GM12878 (cell line): ENCODE results near the gene PLCB4. TPM values are rescaled to one million over a fixed set of nuclear protein-coding genes. Genes with fewer than 3 reads are reported as not detected.

Experiments
- ATAC-seq: fragments of 200-7000 bp; cut with Tn5 transposase; 3 replicates; pipeline ENCODE4 v1.9.1; 2020; ENCODE audit warnings: mild to moderate bottlenecking, moderate library complexity
- BruUV-seq: library from RNA; stranded (reverse); fragments of 400-500 nt; replicated peaks from 2 replicates; lab custom pipeline; 2021; lab: Mats Ljungman, UMichigan
- CTCF ChIA-PET: fragments of 300-600 bp; sonication (Branson Sonifier 250); formaldehyde crosslinking; extraction: SDS; loops from one replicate; lab custom pipeline; 2021; ENCODE audit warnings: inconsistent platforms; lab: Yijun Ruan, JAX
- POLR2A ChIA-PET: fragments of 350-600 bp; formaldehyde crosslinking; extraction: SDS; loops from one replicate; lab custom pipeline; 2021; ENCODE audit warnings: inconsistent platforms; lab: Charles Lee
- RAD21 ChIA-PET: fragments of 300-600 bp; sonication (Branson Sonifier 250); formaldehyde crosslinking; loops from one replicate; lab custom pipeline; 2023; ENCODE audit warnings: antibody characterized with exemption; ENCODE audit not compliant: unreplicated experiment; lab: Charles Lee
- SMC1A ChIA-PET: fragments of 300-600 bp; sonication (Branson Sonifier 250); formaldehyde crosslinking; loops from one replicate; lab custom pipeline; 2023; ENCODE audit not compliant: unreplicated experiment, uncharacterized antibody; lab: Charles Lee
- DNase-seq: peaks from one replicate; pipeline ENCODE4 v3.0.0-alpha.2; 2011; ENCODE audit warnings: low read depth, low spot score
- FAIRE-seq: peaks from 3 replicates; lab custom pipeline; 2011; peaks lifted over from hg19 to GRCh38; lab: Jason Lieb, UNC
- H2AFZ ChIP-seq: 2 replicates; pipeline ENCODE4 v1.6.0; 2011; ENCODE audit warnings: low read depth, low read length, control low read depth; ENCODE audit not compliant: control insufficient read depth
- H3K27ac ChIP-seq: 2 replicates; pipeline ENCODE4 v1.5.1; 2011; ENCODE audit warnings: control low read depth; ENCODE audit not compliant: control insufficient read depth, insufficient read depth
- H3K27me3 ChIP-seq, 2 experiments: replicated peaks in 1 of 2; 2 replicates each; pipeline versions ENCODE4 v1.6.0 to v1.6.1; 2011; ENCODE audit warnings: low read length in 1 of 2; ENCODE audit not compliant: control insufficient read depth in 2 of 2, insufficient read depth in 2 of 2
- H3K36me3 ChIP-seq, 2 experiments: 2 replicates each; pipeline ENCODE4 v1.5.1; 2011; ENCODE audit warnings: low read length in 1 of 2; ENCODE audit not compliant: control insufficient read depth in 2 of 2, insufficient read depth in 2 of 2
- H3K4me1 ChIP-seq: 2 replicates; pipeline ENCODE4 v1.6.1; 2011; ENCODE audit warnings: mild to moderate bottlenecking, low read length, moderate library complexity, mixed read lengths; ENCODE audit not compliant: control insufficient read depth, insufficient read depth
- H3K4me2 ChIP-seq: 2 replicates; pipeline ENCODE4 v1.6.0; 2011; ENCODE audit warnings: control low read depth; ENCODE audit not compliant: control insufficient read depth, insufficient read depth
- H3K4me3 ChIP-seq: fragments of 200-600 bp; sonication (generic); 2 replicates; pipeline ENCODE4 v1.5.1; 2016
- H3K79me2 ChIP-seq: 2 replicates; pipeline ENCODE4 v1.6.0; 2011; ENCODE audit warnings: low read length; ENCODE audit not compliant: control insufficient read depth, insufficient read depth
- H3K9ac ChIP-seq: 2 replicates; pipeline ENCODE4 v1.8.0; 2011; ENCODE audit warnings: low read length, control low read depth, mixed read lengths; ENCODE audit not compliant: control insufficient read depth, insufficient read depth
- H3K9me3 ChIP-seq: replicated peaks from 3 replicates; pipeline ENCODE4 v1.5.1; 2011; ENCODE audit warnings: mild to moderate bottlenecking, low read length; ENCODE audit not compliant: control insufficient read depth, insufficient read depth
- H4K20me1 ChIP-seq: 2 replicates; pipeline ENCODE4 v1.6.0; 2011; ENCODE audit not compliant: control insufficient read depth, insufficient read depth
- BRCA1 ChIP-seq: IDR thresholded peaks from 2 replicates; pipeline ENCODE4 v1.6.1; 2011; ENCODE audit warnings: low read depth, low read length, improper control_type of control experiment
- MLLT1 ChIP-seq: fragments of 450-650 bp; IDR thresholded peaks from 2 replicates; pipeline ENCODE4 v1.6.1; 2016; ENCODE audit warnings: mild to moderate bottlenecking
- MYB ChIP-seq: fragments of 150-350 bp; IDR thresholded peaks from 2 replicates; pipeline ENCODE4 v1.6.1; 2014; ENCODE audit warnings: mild to moderate bottlenecking, low read depth, low read length, borderline replicate concordance
- NFYA ChIP-seq: IDR thresholded peaks from 2 replicates; pipeline ENCODE4 v1.6.1; 2011; ENCODE audit warnings: low read depth, mild to moderate bottlenecking, low read length, improper control_type of control experiment, borderline replicate concordance
- PBX3 ChIP-seq: IDR thresholded peaks from 2 replicates; pipeline ENCODE4 v1.6.1; 2011; ENCODE audit warnings: mild to moderate bottlenecking, low read depth, low read length, moderate library complexity; ENCODE audit not compliant: insufficient replicate concordance
- RAD51 ChIP-seq: fragments of 450-650 bp; IDR thresholded peaks from 2 replicates; pipeline ENCODE4 v1.6.1; 2016; ENCODE audit warnings: moderate library complexity, mild to moderate bottlenecking, inconsistent platforms
- STAT3 ChIP-seq: IDR thresholded peaks from 2 replicates; pipeline ENCODE4 v1.6.1; 2011; ENCODE audit warnings: low read depth, low read length, improper control_type of control experiment
- TARDBP ChIP-seq: IDR thresholded peaks from 2 replicates; pipeline ENCODE4 v1.6.1; 2016; ENCODE audit warnings: borderline replicate concordance
- USF1 ChIP-seq: IDR thresholded peaks from 2 replicates; pipeline ENCODE4 v1.6.1; 2011; ENCODE audit warnings: borderline replicate concordance, low read depth, mild to moderate bottlenecking, moderate library complexity, mixed read lengths, low read length; ENCODE audit not compliant: insufficient read depth; ENCODE audit errors: extremely low read length
- YBX1 ChIP-seq: fragments of 450-650 bp; IDR thresholded peaks from 2 replicates; pipeline ENCODE4 v1.6.1; 2016; ENCODE audit warnings: antibody characterized with exemption
- ZNF24 ChIP-seq: fragments of 450-650 bp; IDR thresholded peaks from 2 replicates; pipeline ENCODE4 v1.6.1; 2017; ENCODE audit warnings: antibody characterized with exemption, mild to moderate bottlenecking
- ZNF274 ChIP-seq: IDR thresholded peaks from one replicate; pipeline ENCODE4 v1.8.0; 2011; ENCODE audit not compliant: insufficient read length, insufficient read depth
- ZNF592 ChIP-seq: fragments of 450-650 bp; IDR thresholded peaks from 2 replicates; pipeline ENCODE4 v1.6.1; 2017; ENCODE audit warnings: mild to moderate bottlenecking, moderate library complexity
- ZNF622 ChIP-seq: fragments of 450-650 bp; IDR thresholded peaks from 2 replicates; pipeline ENCODE4 v1.6.1; 2017; ENCODE audit warnings: mild to moderate bottlenecking, inconsistent platforms
- WGBS: methylation state at CpG from one replicate; pipeline ENCODE4 v1.1.6; 2016; ENCODE audit warnings: low lambda C conversion rate; ENCODE audit not compliant: insufficient replicate concordance, insufficient coverage; ENCODE audit errors: missing lambda C conversion rate; 5-methylcytosine and 5-hydroxymethylcytosine counted together
- in situ Hi-C: fragments of 300-500 bp; cut with MboI; formaldehyde crosslinking; loops from 9 replicates; pipeline ENCODE4 v1.14.3; 2018; ENCODE audit warnings: mixed read lengths
- intact Hi-C: fragments of 100-400 bp; cut with micrococcal nuclease; formaldehyde crosslinking; loops from one replicate; pipeline ENCODE4 v1.14.2; 2022; ENCODE audit not compliant: unreplicated experiment
- polyA plus RNA-seq, 11 experiments: library from polyadenylated mRNA; depleted of rRNA in 4 of 11; unstranded in 6 of 11; stranded (reverse) in 5 of 11; fragments of >200 nt; fragmentation: Nextera tagmentation in 4 of 11; fragmentation: Illumina TruSeq in 1 of 11; extraction: Ambion mirVana in 4 of 11; extraction: Trizol in 1 of 11; gene quantifications; 1 replicate in 1 of 11; 2 replicates in 10 of 11; pipeline versions ENCODE4 v1.2.1 to v1.2.3, GENCODE V29; 2011 to 2016; ENCODE audit warnings: inconsistent platforms in 2 of 11, missing spikeins in 2 of 11, low read depth in 1 of 11
- total RNA-seq, 4 experiments: library from RNA; depleted of rRNA in 3 of 4; stranded (reverse); fragments of >200 nt in 3 of 4; fragmentation: Illumina TruSeq in 1 of 4; extraction: Trizol in 1 of 4; gene quantifications; 2 replicates each; pipeline versions ENCODE4 v1.2.1 to v1.2.3, GENCODE V29; 2013 to 2021
- TF ChIP-seq, protein P1 (sequence below): fragments of 450-650 bp; IDR thresholded peaks from 2 replicates; pipeline ENCODE4 v1.6.1; 2017; ENCODE audit warnings: antibody characterized with exemption, mild to moderate bottlenecking, moderate library complexity

The PLCB4 gene
- total and polyA plus RNA-seq, 10 of the 15 experiments (the other 5 are each of a cell fraction or from before 2014, with no cell fraction given) = not detected

GRCh38 chr20:9099372-9099771, 30.5 kb downstream of the PLCB4 start:
- no peaks in the 10 kb centered on the region for H3K27me3 ChIP-seq
- no peak overlapping the region for H3K4me3 ChIP-seq
- no peak overlapping the region for H2AFZ ChIP-seq
- CTCF ChIA-PET = no interaction called here
- intact Hi-C loops = no loop called here
- H3K4me1 ChIP-seq = no peaks in the 10 kb centered on the region
- POLR2A ChIA-PET = no interaction called here
- no peaks in the 10 kb centered on the region for H3K79me2 ChIP-seq
- DNase-seq = no peak
- 18% methylated on average over 2 of the region's 2 CpGs for WGBS
- H4K20me1 ChIP-seq = no peaks in the 10 kb centered on the region
- no peak for FAIRE-seq
- no TSS peak for BruUV-seq
- H3K9me3 ChIP-seq = no peaks in the 10 kb centered on the region
- H3K27ac ChIP-seq = no peak overlapping the region
- SMC1A ChIA-PET = no interaction called here
- no peaks in the 10 kb centered on the region for H3K36me3 ChIP-seq
- RAD21 ChIA-PET = no interaction called here
- no peak overlapping the region for H3K4me2 ChIP-seq
- no peak overlapping the region for H3K9ac ChIP-seq
- no peak for ATAC-seq
- in situ Hi-C loops = no loop called here
- TF ChIP-seq NFYA (no peak), USF1 (no peak), ZNF622 (no peak), ZNF274 (no peak), RAD51 (no peak), MLLT1 (no peak), ZNF24 (no peak), YBX1 (no peak), MYB (no peak), BRCA1 (no peak), ZNF592 (no peak), PBX3 (no peak), STAT3 (no peak), TARDBP (no peak)
- TF ChIP-seq, protein P1, sequence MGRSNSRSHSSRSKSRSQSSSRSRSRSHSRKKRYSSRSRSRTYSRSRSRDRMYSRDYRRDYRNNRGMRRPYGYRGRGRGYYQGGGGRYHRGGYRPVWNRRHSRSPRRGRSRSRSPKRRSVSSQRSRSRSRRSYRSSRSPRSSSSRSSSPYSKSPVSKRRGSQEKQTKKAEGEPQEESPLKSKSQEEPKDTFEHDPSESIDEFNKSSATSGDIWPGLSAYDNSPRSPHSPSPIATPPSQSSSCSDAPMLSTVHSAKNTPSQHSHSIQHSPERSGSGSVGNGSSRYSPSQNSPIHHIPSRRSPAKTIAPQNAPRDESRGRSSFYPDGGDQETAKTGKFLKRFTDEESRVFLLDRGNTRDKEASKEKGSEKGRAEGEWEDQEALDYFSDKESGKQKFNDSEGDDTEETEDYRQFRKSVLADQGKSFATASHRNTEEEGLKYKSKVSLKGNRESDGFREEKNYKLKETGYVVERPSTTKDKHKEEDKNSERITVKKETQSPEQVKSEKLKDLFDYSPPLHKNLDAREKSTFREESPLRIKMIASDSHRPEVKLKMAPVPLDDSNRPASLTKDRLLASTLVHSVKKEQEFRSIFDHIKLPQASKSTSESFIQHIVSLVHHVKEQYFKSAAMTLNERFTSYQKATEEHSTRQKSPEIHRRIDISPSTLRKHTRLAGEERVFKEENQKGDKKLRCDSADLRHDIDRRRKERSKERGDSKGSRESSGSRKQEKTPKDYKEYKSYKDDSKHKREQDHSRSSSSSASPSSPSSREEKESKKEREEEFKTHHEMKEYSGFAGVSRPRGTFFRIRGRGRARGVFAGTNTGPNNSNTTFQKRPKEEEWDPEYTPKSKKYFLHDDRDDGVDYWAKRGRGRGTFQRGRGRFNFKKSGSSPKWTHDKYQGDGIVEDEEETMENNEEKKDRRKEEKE = no peak
